ENCODE results near the gene FAM217B. TPM values are rescaled to one million over a fixed set of nuclear protein-coding genes. Genes with fewer than 3 reads are reported as not detected.

FAM217B gene
- polyA plus RNA-seq, 1 donor = 15.4 TPM

- Histone ChIP-seq H3K4me1 (ENCODE audit: control insufficient read depth, insufficient read depth, low read length) (no peaks in the 10 kb centered on the region), H3K4me3 (ENCODE audit: low read length) (no peak overlapping the region), H3K9me3 (ENCODE audit: control insufficient read depth, low read depth, low read length) (no peaks in the 10 kb centered on the region), H3K27ac (ENCODE audit: low read length) (no peak overlapping the region), H3K36me3 (ENCODE audit: control insufficient read depth, insufficient read depth, low read length) (no peaks in the 10 kb centered on the region), H3K27me3 (ENCODE audit: control insufficient read depth, insufficient read depth, low read length) (no peaks in the 10 kb centered on the region)
- no CpG with 5 or more reads among the region's 1 CpG for WGBS (ENCODE audit: insufficient coverage, low lambda C conversion rate)
- no peak for DNase-seq
Observed at GRCh38 chr20:59923514-59923913, 16.7 kb upstream of the FAM217B start.

- DNase-seq = no peak
- Histone ChIP-seq H3K27ac (ENCODE audit: low read length) (no peak overlapping the region), H3K4me3 (ENCODE audit: low read length) (no peak overlapping the region), H3K9me3 (ENCODE audit: control insufficient read depth, low read depth, low read length) (no peaks in the 10 kb centered on the region), H3K4me1 (ENCODE audit: control insufficient read depth, insufficient read depth, low read length) (no peaks in the 10 kb centered on the region), H3K27me3 (ENCODE audit: control insufficient read depth, insufficient read depth, low read length) (no peaks in the 10 kb centered on the region), H3K36me3 (ENCODE audit: control insufficient read depth, insufficient read depth, low read length) (no peaks in the 10 kb centered on the region)
- no CpG with 5 or more reads among the region's 1 CpG for WGBS (ENCODE audit: insufficient coverage, low lambda C conversion rate)
Observed at GRCh38 chr20:59925359-59925758, 14.8 kb upstream of the FAM217B start.

- H3K9me3 ChIP-seq (ENCODE audit: control insufficient read depth, low read depth, low read length) = no peaks in the 10 kb centered on the region
- H3K4me1 ChIP-seq (ENCODE audit: control insufficient read depth, insufficient read depth, low read length) = no peaks in the 10 kb centered on the region
- no peaks in the 10 kb centered on the region for H3K36me3 ChIP-seq (ENCODE audit: control insufficient read depth, insufficient read depth, low read length)
- H3K27me3 ChIP-seq (ENCODE audit: control insufficient read depth, insufficient read depth, low read length) = no peaks in the 10 kb centered on the region
- no peak overlapping the region for H3K4me3 ChIP-seq (ENCODE audit: low read length)
- peak in 1 of 2 donors; percentile 20 for DNase-seq
- H3K27ac ChIP-seq (ENCODE audit: low read length) = no peak overlapping the region
Observed at GRCh38 chr20:59925899-59926298, 14.3 kb upstream of the FAM217B start.

GRCh38 chr20:59931511-59932312 is 8.5 kb upstream of the FAM217B start:
- H3K36me3 ChIP-seq (ENCODE audit: control insufficient read depth, insufficient read depth, low read length) = no peaks in the 10 kb centered on the region
- no peak for DNase-seq
- no peak overlapping the region for H3K4me3 ChIP-seq (ENCODE audit: low read length)
- H3K27ac ChIP-seq (ENCODE audit: low read length) = no peak overlapping the region
- no peaks in the 10 kb centered on the region for H3K4me1 ChIP-seq (ENCODE audit: control insufficient read depth, insufficient read depth, low read length)
- H3K27me3 ChIP-seq (ENCODE audit: control insufficient read depth, insufficient read depth, low read length) = no peaks in the 10 kb centered on the region
- peaks cover 8% of the 10 kb centered on the region for H3K9me3 ChIP-seq (ENCODE audit: control insufficient read depth, low read depth, low read length)
- 90% methylated on average over 6 of the region's 9 CpGs for WGBS (ENCODE audit: insufficient coverage, low lambda C conversion rate)

GRCh38 chr20:59932616-59933295 is 7.4 kb upstream of the FAM217B start:
- H3K36me3 ChIP-seq (ENCODE audit: control insufficient read depth, insufficient read depth, low read length) = no peaks in the 10 kb centered on the region
- no peak overlapping the region for H3K4me3 ChIP-seq (ENCODE audit: low read length)
- no CpG with 5 or more reads among the region's 72 CpGs for WGBS (ENCODE audit: insufficient coverage, low lambda C conversion rate)
- peaks cover 4% of the 10 kb centered on the region for H3K4me1 ChIP-seq (ENCODE audit: control insufficient read depth, insufficient read depth, low read length)
- H3K9me3 ChIP-seq (ENCODE audit: control insufficient read depth, low read depth, low read length) = peaks cover 8% of the 10 kb centered on the region
- H3K27me3 ChIP-seq (ENCODE audit: control insufficient read depth, insufficient read depth, low read length) = no peaks in the 10 kb centered on the region
- DNase-seq = no peak
- no peak overlapping the region for H3K27ac ChIP-seq (ENCODE audit: low read length)

GRCh38 chr20:59933296-59933848 is 6.8 kb upstream of the FAM217B start, which contains the start of gene SYCP2:
TSS of gene SYCP2 (minus strand) at chr20:59933637. CDS start at chr20:59922413, 11,224 bp downstream.
- peaks cover 8% of the 10 kb centered on the region for H3K9me3 ChIP-seq (ENCODE audit: control insufficient read depth, low read depth, low read length)
- peaks cover 6% of the 10 kb centered on the region for H3K4me1 ChIP-seq (ENCODE audit: control insufficient read depth, insufficient read depth, low read length)
- DNase-seq = peak in 1 of 2 donors; percentile 40
- WGBS (ENCODE audit: insufficient coverage, low lambda C conversion rate) = no CpG with 5 or more reads among the region's 65 CpGs
- peak within 1 kb of the TSS; percentile 61 for H3K4me3 ChIP-seq (ENCODE audit: low read length)
- no peak within 1 kb of the TSS for H3K27ac ChIP-seq (ENCODE audit: low read length)
- no peaks in the 10 kb centered on the region for H3K27me3 ChIP-seq (ENCODE audit: control insufficient read depth, insufficient read depth, low read length)
- no peaks in the 10 kb centered on the region for H3K36me3 ChIP-seq (ENCODE audit: control insufficient read depth, insufficient read depth, low read length)

- Histone ChIP-seq H3K4me3 (ENCODE audit: low read length) (peak overlapping the region; percentile 61), H3K27me3 (ENCODE audit: control insufficient read depth, insufficient read depth, low read length) (no peaks in the 10 kb centered on the region), H3K4me1 (ENCODE audit: control insufficient read depth, insufficient read depth, low read length) (peaks cover 9% of the 10 kb centered on the region), H3K27ac (ENCODE audit: low read length) (no peak overlapping the region), H3K9me3 (ENCODE audit: control insufficient read depth, low read depth, low read length) (peaks cover 11% of the 10 kb centered on the region), H3K36me3 (ENCODE audit: control insufficient read depth, insufficient read depth, low read length) (no peaks in the 10 kb centered on the region)
- DNase-seq = peak; percentile 71 to 79
- WGBS (ENCODE audit: insufficient coverage, low lambda C conversion rate) = 83% methylated on average over 1 of the region's 59 CpGs
Observed at GRCh38 chr20:59933849-59934585, 6.2 kb upstream of the FAM217B start.

- no peak for DNase-seq
- Histone ChIP-seq H3K4me1 (ENCODE audit: control insufficient read depth, insufficient read depth, low read length) (peaks cover 11% of the 10 kb centered on the region), H3K27me3 (ENCODE audit: control insufficient read depth, insufficient read depth, low read length) (no peaks in the 10 kb centered on the region), H3K36me3 (ENCODE audit: control insufficient read depth, insufficient read depth, low read length) (no peaks in the 10 kb centered on the region), H3K27ac (ENCODE audit: low read length) (no peak overlapping the region), H3K4me3 (ENCODE audit: low read length) (no peak overlapping the region), H3K9me3 (ENCODE audit: control insufficient read depth, low read depth, low read length) (peaks cover 15% of the 10 kb centered on the region)
- WGBS (ENCODE audit: insufficient coverage, low lambda C conversion rate) = 91% methylated on average over 4 of the region's 8 CpGs
Observed at GRCh38 chr20:59935457-59936185, 4.6 kb upstream of the FAM217B start.

- no peaks in the 10 kb centered on the region for H3K27me3 ChIP-seq (ENCODE audit: control insufficient read depth, insufficient read depth, low read length)
- no peak overlapping the region for H3K27ac ChIP-seq (ENCODE audit: low read length)
- H3K9me3 ChIP-seq (ENCODE audit: control insufficient read depth, low read depth, low read length) = peaks cover 15% of the 10 kb centered on the region
- DNase-seq = peak in 1 of 2 donors; percentile 31
- H3K36me3 ChIP-seq (ENCODE audit: control insufficient read depth, insufficient read depth, low read length) = no peaks in the 10 kb centered on the region
- peaks cover 11% of the 10 kb centered on the region for H3K4me1 ChIP-seq (ENCODE audit: control insufficient read depth, insufficient read depth, low read length)
- no peak overlapping the region for H3K4me3 ChIP-seq (ENCODE audit: low read length)
- WGBS (ENCODE audit: insufficient coverage, low lambda C conversion rate) = no CpG with 5 or more reads among the region's 4 CpGs
Observed at GRCh38 chr20:59936409-59936808, 3.8 kb upstream of the FAM217B start.
